DMS 273 treated with DMSO at 0.1 percent for 48 hours (cell line): Measurements from ENCODE around the gene MECR.

Experiments used
- DNase-seq: peaks from one replicate; lab custom pipeline; 2025; lab: John Stamatoyannopoulos, UW

Gene MECR

GRCh38 chr1:29202053-29202452 is 28.7 kb downstream of the MECR start:
- DNase-seq: no peak

- no peak for DNase-seq
Observed at GRCh38 chr1:29201595-29202051, 29.1 kb downstream of the MECR start.

GRCh38 chr1:29200906-29201594 is 29.7 kb downstream of the MECR start:
- DNase-seq: no peak

GRCh38 chr1:29197993-29198392 is 32.7 kb downstream of the MECR start:
- no peak for DNase-seq

- DNase-seq: no peak
Observed at GRCh38 chr1:29197590-29197924, 33.2 kb downstream of the MECR start.

GRCh38 chr1:29196863-29197589 is 33.7 kb downstream of the MECR start:
- no peak for DNase-seq

GRCh38 chr1:29195881-29196291 is 34.8 kb downstream of the MECR start:
- no peak for DNase-seq

- no peak for DNase-seq
Observed at GRCh38 chr1:29193879-29194455, 36.8 kb downstream of the MECR start.

GRCh38 chr1:29190718-29191117 is 40.0 kb downstream of the MECR start:
- no peak for DNase-seq

- DNase-seq: no peak
Observed at GRCh38 chr1:29186707-29187106, 44.0 kb downstream of the MECR start.

GRCh38 chr1:29186252-29186651 is 44.5 kb downstream of the MECR start:
- DNase-seq: no peak

- DNase-seq: no peak
Observed at GRCh38 chr1:29183287-29183686, 47.4 kb downstream of the MECR start.

- peak; percentile 97 for DNase-seq
Observed at GRCh38 chr1:29181413-29182225, 49.1 kb downstream of the MECR start, which contains the start of gene SRSF4. Gene SRSF4 (minus strand): TSS chr1:29181900. CDS start chr1:29181752, 148 bp downstream.

- DNase-seq: no peak
Observed at GRCh38 chr1:29180497-29181412, 50.0 kb downstream of the MECR start.

- no peak for DNase-seq
Observed at GRCh38 chr1:29179641-29180184, 51.0 kb downstream of the MECR start.

- DNase-seq: no peak
Observed at GRCh38 chr1:29177022-29177705, 53.6 kb downstream of the MECR start.

- no peak for DNase-seq
Observed at GRCh38 chr1:29176576-29176975, 54.2 kb downstream of the MECR start.

- DNase-seq: no peak
Observed at GRCh38 chr1:29172415-29172939, 58.3 kb downstream of the MECR start.

- no peak for DNase-seq
Observed at GRCh38 chr1:29171521-29171920, 59.2 kb downstream of the MECR start.

- peak; percentile 95 for DNase-seq
Observed at GRCh38 chr1:29171089-29171488, 59.6 kb downstream of the MECR start.
